Hepatocyte (in vitro differentiated cells): ENCODE results near the gene SMG7. TPM values are rescaled to one million over a fixed set of nuclear protein-coding genes. Genes with fewer than 3 reads are reported as not detected.

Source experiments
- DNase-seq: peaks from one replicate; pipeline ENCODE4 v3.0.0-alpha.2; 2016; ENCODE audit warnings: low spot score
- H2AFZ ChIP-seq: fragments of 200-600 bp; sonication (generic); 2 replicates; pipeline ENCODE4 v1.6.0; 2016; ENCODE audit warnings: antibody characterized with exemption, mild to moderate bottlenecking
- H3K27ac ChIP-seq: fragments of 200-600 bp; sonication (generic); 2 replicates; pipeline ENCODE4 v1.5.1; 2016; ENCODE audit warnings: mild to moderate bottlenecking
- H3K27me3 ChIP-seq: fragments of 200-600 bp; sonication (generic); 2 replicates; pipeline ENCODE4 v1.6.1; 2016
- H3K36me3 ChIP-seq: fragments of 200-600 bp; sonication (generic); replicated peaks from 2 replicates; pipeline ENCODE4 v1.5.1; 2016; ENCODE audit warnings: low read depth; ENCODE audit not compliant: insufficient read depth
- H3K4me1 ChIP-seq: fragments of 200-600 bp; sonication (generic); 2 replicates; pipeline ENCODE4 v1.5.1; 2016; ENCODE audit warnings: mild to moderate bottlenecking, moderate library complexity; ENCODE audit not compliant: insufficient read depth
- H3K4me2 ChIP-seq: fragments of 200-600 bp; sonication (generic); 2 replicates; pipeline ENCODE4 v1.6.0; 2016
- H3K4me3 ChIP-seq: fragments of 200-600 bp; sonication (generic); 2 replicates; pipeline ENCODE4 v1.5.1; 2016; ENCODE audit warnings: mild to moderate bottlenecking
- H3K79me2 ChIP-seq: fragments of 200-600 bp; sonication (generic); 2 replicates; pipeline ENCODE4 v1.6.0; 2017; ENCODE audit warnings: mild to moderate bottlenecking
- H3K9me2 ChIP-seq: fragments of 200-600 bp; sonication (generic); replicated peaks from 2 replicates; pipeline ENCODE4 v1.6.0; 2017; ENCODE audit warnings: mild to moderate bottlenecking; ENCODE audit not compliant: insufficient read depth
- H3K9me3 ChIP-seq: fragments of 200-600 bp; sonication (generic); 2 replicates; pipeline ENCODE4 v1.5.1; 2016; ENCODE audit warnings: low read depth, mild to moderate bottlenecking
- H4K20me1 ChIP-seq: fragments of 200-600 bp; sonication (generic); 2 replicates; pipeline ENCODE4 v1.6.0; 2016; ENCODE audit warnings: mild to moderate bottlenecking; ENCODE audit not compliant: insufficient read depth, poor library complexity, severe bottlenecking
- CTCF ChIP-seq: fragments of 200-600 bp; sonication (generic); IDR thresholded peaks from 2 replicates; pipeline ENCODE4 v1.5.1; 2016; ENCODE audit warnings: antibody characterized with exemption, mild to moderate bottlenecking; ENCODE audit not compliant: poor library complexity
- EZH2 ChIP-seq: fragments of 200-600 bp; sonication (generic); IDR thresholded peaks from 2 replicates; pipeline ENCODE4 v1.6.1; 2016; ENCODE audit warnings: antibody characterized with exemption, mild to moderate bottlenecking, borderline replicate concordance
- EZH2phosphoT487 ChIP-seq: fragments of 200-600 bp; sonication (generic); IDR thresholded peaks from one replicate; pipeline ENCODE4 v1.6.1; 2018; ENCODE audit warnings: antibody characterized with exemption, mild to moderate bottlenecking, low read depth, moderate library complexity; ENCODE audit not compliant: unreplicated experiment, severe bottlenecking
- WGBS: methylation state at CpG from one replicate; pipeline ENCODE4 v1.1.6; 2016; ENCODE audit warnings: low lambda C conversion rate; ENCODE audit errors: missing lambda C conversion rate; 5-methylcytosine and 5-hydroxymethylcytosine counted together
- polyA plus RNA-seq: library from polyadenylated mRNA; unstranded; fragments of >200 nt; fragmentation: Nextera tagmentation; extraction: Ambion mirVana; gene quantifications from 2 replicates; pipeline ENCODE4 v1.2.1, GENCODE V29; 2016
- total RNA-seq: library from RNA; depleted of rRNA; stranded (reverse); fragments of >200 nt; gene quantifications from 2 replicates; pipeline ENCODE4 v1.2.3, GENCODE V29; 2014

Gene SMG7
- total and polyA plus RNA-seq, 2 experiments from 2014 or later: 28.1 to 39.5 TPM

GRCh38 chr1:183588827-183589226, 116.5 kb downstream of the SMG7 start:
- DNase-seq: peak; percentile 32
- Histone ChIP-seq H3K27me3 (no peaks in the 10 kb centered on the region), H3K27ac (no peak overlapping the region), H3K4me3 (no peak overlapping the region), H4K20me1 (no peaks in the 10 kb centered on the region), H3K79me2 (no peaks in the 10 kb centered on the region), H2AFZ (no peak overlapping the region), H3K9me2 (no peaks in the 10 kb centered on the region), H3K9me3 (no peaks in the 10 kb centered on the region), H3K36me3 (no peaks in the 10 kb centered on the region), H3K4me2 (no peak overlapping the region), H3K4me1 (peaks cover 7% of the 10 kb centered on the region)
- TF ChIP-seq CTCF: no peak
- no peak for TF ChIP-seq EZH2
- TF ChIP-seq EZH2phosphoT487: no peak

- H3K4me1 ChIP-seq: peaks cover 7% of the 10 kb centered on the region
- no peak overlapping the region for H3K4me2 ChIP-seq
- no peaks in the 10 kb centered on the region for H3K36me3 ChIP-seq
- no peak overlapping the region for H3K4me3 ChIP-seq
- no peaks in the 10 kb centered on the region for H4K20me1 ChIP-seq
- H3K9me2 ChIP-seq: no peaks in the 10 kb centered on the region
- DNase-seq: no peak
- TF ChIP-seq EZH2: no peak
- no peak for TF ChIP-seq CTCF
- no peak for TF ChIP-seq EZH2phosphoT487
- 96% methylated on average over 5 of the region's 5 CpGs for WGBS
- H3K9me3 ChIP-seq: no peaks in the 10 kb centered on the region
- H3K27ac ChIP-seq: no peak overlapping the region
- H2AFZ ChIP-seq: no peak overlapping the region
- H3K79me2 ChIP-seq: no peaks in the 10 kb centered on the region
- H3K27me3 ChIP-seq: no peaks in the 10 kb centered on the region
These were observed 117.1 kb downstream of the SMG7 start for GRCh38 chr1:183589384-183589783.

- 87% methylated on average over 4 of the region's 4 CpGs for WGBS
- DNase-seq: no peak
- Histone ChIP-seq H4K20me1 (no peaks in the 10 kb centered on the region), H3K27ac (no peak overlapping the region), H3K9me3 (no peaks in the 10 kb centered on the region), H3K4me3 (no peak overlapping the region), H3K9me2 (no peaks in the 10 kb centered on the region), H3K27me3 (no peaks in the 10 kb centered on the region), H3K4me1 (peaks cover 7% of the 10 kb centered on the region), H3K79me2 (no peaks in the 10 kb centered on the region), H3K36me3 (no peaks in the 10 kb centered on the region), H3K4me2 (no peak overlapping the region), H2AFZ (no peak overlapping the region)
- TF ChIP-seq CTCF (no peak), EZH2phosphoT487 (no peak), EZH2 (no peak)
These were observed 117.6 kb downstream of the SMG7 start for GRCh38 chr1:183589874-183590243.
